GM12865 (cell line): ENCODE data around the gene DMAP1.

Source experiments
- DNase-seq: peaks from one replicate; pipeline ENCODE4 v3.0.0; 2010; ENCODE audit warnings: low read depth
- H3K4me3 ChIP-seq: 2 replicates; pipeline ENCODE4 v1.5.1; 2011; ENCODE audit warnings: mild to moderate bottlenecking, low read depth, low read length, control low read depth
- TF ChIP-seq, protein P1 (sequence below): IDR thresholded peaks from 2 replicates; pipeline ENCODE4 v1.5.1; 2011; ENCODE audit warnings: low read length, control low read depth, low read depth, inconsistent platforms; ENCODE audit not compliant: insufficient read depth; ENCODE audit errors: missing control alignments

DMAP1 gene

DNA sequence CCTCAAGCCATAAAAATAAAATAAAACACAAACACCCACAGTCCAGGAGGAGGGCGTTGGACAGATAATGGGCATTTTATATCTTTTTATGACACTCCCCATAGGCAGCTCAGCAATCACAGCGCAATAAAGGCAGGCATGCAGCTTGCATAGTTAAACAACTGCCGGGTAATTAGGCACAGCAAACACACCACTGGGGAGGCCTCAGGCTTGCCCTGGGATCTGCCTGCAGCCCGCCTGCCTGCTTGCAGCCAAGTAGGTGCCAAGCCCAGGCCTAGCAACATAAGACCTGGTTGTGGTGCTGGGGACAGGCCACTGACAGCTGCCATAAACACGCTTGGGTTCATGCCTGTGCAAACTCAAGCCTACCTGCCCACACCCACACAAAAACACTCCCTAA is 54.2 kb downstream of the DMAP1 start:
- TF ChIP-seq, protein P1, sequence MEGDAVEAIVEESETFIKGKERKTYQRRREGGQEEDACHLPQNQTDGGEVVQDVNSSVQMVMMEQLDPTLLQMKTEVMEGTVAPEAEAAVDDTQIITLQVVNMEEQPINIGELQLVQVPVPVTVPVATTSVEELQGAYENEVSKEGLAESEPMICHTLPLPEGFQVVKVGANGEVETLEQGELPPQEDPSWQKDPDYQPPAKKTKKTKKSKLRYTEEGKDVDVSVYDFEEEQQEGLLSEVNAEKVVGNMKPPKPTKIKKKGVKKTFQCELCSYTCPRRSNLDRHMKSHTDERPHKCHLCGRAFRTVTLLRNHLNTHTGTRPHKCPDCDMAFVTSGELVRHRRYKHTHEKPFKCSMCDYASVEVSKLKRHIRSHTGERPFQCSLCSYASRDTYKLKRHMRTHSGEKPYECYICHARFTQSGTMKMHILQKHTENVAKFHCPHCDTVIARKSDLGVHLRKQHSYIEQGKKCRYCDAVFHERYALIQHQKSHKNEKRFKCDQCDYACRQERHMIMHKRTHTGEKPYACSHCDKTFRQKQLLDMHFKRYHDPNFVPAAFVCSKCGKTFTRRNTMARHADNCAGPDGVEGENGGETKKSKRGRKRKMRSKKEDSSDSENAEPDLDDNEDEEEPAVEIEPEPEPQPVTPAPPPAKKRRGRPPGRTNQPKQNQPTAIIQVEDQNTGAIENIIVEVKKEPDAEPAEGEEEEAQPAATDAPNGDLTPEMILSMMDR, result no peak
- H3K4me3 ChIP-seq, result no peak overlapping the region
- no peak for DNase-seq

GRCh38 chr1:44268054-44268453 is 54.8 kb downstream of the DMAP1 start:
- H3K4me3 ChIP-seq, result no peak overlapping the region
- DNase-seq, result no peak
- TF ChIP-seq, protein P1, result no peak
